EL (cell line): ENCODE data around the gene RAPGEF2.
"Not testable (repeated sequence)": the region's sequence is repeated elsewhere in the genome, so short reads cannot be mapped to it uniquely, and the experiment has no call there.

ENCODE experiments used
- DNase-seq: peaks from one replicate; pipeline ENCODE4 v3.0.0-alpha.2; 2016

RAPGEF2 gene

DNA sequence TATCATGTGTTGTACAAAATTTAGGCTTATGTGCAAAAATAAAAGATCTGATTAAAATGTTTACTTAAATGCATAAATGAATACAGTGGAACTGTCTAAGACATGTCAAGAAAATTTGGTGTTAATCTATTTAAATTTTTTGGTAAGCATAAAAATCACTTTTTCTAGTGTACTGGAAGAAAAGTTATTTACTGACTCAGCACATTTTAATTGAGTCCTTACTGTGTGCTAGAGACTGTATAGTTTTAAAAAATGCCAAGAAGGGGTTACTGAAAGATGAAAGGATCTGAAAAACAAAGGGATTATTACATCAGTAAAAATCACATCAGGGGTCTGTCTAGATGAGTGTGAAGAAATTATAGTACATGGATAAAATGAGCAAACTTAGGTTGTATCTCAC, 60.6 kb downstream of the RAPGEF2 start:
- DNase-seq, result no peak

DNA sequence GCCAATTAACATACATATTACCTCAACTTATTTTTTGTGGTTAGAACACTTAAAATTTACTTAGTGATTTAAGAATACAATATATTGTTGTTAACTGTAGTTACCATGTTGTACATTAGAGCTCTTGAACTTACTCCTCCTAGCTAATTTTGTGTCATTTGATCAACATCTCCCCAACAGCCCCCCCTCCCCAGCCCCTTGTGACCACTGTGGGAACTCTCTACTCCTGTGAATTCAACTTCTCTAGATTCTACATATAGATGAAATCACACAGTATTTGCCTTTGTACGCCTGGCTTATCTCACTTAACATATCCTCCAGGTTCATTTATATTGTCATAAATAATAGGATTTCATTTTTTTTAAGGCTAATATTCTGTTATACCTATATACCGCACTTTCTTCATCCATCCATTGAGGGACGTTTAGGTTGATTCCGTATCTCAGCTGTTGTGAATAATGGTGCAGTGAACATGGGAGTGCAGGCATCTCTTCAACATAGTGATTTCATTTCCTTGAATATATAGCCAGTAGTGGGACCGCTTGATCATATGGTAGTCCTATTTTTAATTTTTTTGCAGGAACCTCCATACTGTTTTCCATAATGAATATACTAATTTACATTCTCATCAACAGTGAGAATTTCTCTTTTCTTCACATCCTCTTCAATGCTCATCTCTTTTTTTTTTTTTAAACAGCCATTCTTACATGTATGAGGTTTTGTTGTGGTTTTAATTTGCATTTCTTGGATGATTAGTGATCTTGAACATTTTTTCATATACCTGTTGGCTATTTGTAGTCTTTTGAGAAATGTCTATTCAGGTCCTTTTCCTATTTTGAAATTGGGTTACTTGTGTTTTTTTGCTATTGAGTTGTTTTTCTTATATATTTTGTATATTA, 66.8 kb downstream of the RAPGEF2 start:
- no peak for DNase-seq

DNA sequence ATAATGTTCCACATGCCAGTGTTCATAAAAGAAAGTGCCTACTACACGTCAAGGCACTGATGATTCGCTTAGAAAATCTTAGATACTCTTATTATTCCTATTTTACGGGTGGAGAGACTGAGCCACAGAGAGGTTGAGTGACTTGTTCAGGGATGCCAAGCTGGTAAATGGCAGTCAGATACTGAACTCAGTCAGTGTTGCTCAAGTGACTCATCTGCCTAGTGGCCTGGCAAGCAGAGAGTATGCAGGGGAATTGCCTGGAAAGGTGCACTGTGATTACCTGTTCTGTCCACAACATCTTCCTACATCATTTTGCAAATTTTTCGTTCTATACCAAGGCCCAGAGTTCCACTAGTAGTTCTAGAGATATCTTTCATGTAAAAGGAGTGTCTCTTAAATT, 68.4 kb downstream of the RAPGEF2 start:
- DNase-seq, result no peak

DNA sequence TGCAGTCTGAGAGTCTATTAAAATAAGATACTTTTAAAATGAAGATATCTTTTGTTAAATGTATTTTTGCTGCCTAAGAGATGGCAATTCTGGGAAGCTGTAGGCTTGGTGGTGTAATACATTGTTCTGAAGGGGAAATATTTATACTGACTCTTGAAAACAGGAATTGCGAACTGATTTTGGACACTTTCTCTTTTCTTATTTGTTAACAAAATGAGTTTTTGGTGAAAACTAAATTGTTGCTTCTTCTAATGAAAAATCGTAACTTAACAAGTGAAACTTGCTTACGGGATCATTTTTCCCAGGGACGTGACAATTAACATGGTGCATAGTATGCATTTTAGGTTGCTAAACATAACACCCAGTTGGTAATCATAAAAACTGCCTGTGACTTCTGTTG, 71.0 kb downstream of the RAPGEF2 start:
- DNase-seq, result no peak

DNA sequence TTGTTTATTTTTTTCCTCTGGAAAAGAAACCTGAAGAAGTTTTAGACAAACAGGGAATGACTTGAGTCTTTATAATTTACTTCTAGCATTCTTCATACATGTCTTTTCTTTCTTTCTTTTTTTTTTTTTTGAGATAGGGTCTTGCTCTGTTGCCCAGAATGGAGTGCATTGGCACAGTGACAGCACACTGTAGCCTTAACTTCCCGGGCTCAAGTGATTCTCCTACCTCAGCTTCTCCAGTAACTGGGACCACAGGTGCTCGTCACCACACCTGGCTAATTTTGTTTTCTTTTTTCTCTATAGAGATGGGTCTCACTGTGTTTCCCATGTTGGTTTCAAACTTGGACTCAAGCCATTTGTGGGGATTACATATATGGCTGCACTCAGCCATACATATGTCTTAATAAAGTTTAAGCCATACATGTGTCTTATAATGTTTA, 71.8 kb downstream of the RAPGEF2 start:
- no peak for DNase-seq

DNA sequence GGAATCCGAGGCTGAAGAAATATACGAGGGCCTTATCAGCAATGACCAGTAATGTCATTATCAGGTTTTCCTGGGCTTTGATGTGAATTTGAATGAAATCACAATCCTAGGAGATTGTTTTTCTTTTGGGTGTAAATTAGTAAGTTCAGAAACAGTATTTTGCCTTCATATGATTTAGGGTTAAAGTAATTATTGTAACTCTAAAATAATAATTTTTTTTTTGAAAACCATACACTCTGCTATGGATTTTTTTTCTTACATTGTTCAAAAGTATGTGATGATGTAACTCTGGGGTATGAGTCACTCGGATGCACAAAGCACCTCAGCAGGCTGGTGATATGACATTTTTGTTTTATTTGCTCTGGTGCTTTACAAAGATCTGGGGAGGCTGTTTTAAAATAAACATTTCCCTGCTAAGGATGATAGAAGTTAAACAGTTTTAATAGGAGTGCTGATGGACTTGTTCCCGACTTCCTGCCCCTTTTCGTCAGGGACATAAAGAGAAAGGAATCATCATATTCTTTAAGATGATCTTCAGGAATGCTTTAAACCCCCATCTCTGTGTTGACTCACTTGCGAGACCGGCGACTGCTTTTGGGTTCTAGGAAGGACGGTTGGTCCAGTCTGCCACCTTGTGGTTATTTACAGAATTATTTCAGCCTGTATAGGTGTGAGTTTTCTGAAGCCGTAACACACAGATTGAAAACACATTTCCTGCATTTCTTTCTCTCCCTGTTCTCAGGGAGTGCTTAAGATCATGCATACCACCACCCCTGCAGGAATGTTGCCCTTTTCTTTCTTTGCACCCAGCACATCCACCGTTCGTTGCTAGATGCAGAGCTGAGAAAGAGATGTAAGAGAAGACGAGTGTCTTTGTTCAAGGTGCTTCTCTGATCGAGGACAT, 72.5 kb downstream of the RAPGEF2 start:
- DNase-seq, result peak; percentile 90

DNA sequence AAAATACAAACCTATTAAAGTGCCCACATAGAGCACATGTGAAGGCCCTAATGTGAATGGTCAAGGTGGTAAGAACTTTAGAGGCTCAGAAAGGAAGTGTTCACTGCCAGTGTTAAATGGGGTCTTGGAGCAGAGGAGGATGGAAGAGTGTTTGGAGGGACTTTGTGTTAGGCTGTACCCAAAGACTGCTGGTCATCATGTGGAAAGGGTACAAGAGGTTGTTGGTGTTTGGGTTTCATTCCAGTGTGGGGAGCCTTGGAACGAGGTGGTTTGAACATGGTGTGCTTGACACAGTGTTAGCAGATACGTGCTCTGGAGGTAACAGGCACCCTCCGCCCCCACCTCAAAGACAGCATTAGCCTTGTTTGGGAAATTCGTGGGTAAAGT, 73.1 kb downstream of the RAPGEF2 start:
- DNase-seq, result no peak

DNA sequence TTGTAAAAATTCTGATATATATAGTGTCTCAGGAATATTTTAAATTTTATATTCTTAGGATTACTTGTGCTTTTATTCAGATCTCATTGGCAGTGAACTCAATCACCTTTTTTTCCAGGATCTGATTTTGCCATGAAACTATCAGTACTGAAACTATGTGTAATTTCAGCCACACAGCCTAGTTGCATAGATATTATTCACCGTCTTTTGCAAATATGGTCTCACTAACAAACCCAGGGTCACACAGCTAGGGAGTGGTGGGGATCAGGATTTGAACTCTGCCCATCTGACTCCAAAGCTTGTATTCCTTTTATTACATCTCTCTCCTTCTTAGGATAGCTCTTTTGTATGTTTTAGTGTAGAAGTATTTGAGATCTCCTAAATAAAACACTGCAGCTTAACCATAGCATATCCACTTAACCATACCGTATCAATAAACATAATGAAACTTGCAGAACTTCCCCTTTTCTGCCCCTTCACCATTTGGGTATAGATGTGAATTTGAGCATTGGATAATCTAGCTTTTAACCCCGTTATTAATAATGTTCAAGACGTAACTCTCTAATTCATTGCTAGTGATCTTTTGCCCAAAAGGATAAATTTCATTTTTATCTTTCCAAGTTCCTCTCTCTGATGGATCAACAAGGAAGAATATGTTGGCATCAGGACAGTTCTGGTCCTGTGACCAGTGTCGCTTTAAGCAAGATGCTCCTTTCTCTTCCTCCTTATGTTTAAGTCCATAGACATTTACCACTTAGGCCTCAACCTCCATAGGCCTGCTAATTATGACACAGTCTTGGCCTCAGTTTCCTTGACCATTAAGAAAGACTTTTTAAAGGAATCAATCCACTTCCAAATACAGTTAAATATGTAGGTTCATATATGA, 74.6 kb downstream of the RAPGEF2 start:
- no peak for DNase-seq

DNA sequence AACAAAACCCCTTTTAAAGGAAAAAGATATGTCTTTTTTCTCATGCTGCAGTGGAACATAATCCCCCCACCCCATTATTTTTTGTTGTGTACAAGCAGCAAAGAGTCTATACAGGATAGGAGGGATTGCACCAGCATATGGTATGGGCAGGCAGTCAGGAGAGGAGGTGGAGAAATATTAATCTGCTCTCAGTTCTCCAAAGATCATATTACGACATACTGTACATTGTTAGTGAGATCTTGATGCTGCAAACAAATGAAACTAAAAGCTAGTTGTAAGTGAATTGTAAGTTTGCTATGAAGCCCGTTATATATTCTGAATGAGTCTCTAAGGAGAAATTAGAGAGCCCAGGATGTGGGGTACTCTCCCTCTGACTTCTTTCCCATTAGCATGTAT, 75.3 kb downstream of the RAPGEF2 start:
- peak; percentile 4 for DNase-seq

DNA sequence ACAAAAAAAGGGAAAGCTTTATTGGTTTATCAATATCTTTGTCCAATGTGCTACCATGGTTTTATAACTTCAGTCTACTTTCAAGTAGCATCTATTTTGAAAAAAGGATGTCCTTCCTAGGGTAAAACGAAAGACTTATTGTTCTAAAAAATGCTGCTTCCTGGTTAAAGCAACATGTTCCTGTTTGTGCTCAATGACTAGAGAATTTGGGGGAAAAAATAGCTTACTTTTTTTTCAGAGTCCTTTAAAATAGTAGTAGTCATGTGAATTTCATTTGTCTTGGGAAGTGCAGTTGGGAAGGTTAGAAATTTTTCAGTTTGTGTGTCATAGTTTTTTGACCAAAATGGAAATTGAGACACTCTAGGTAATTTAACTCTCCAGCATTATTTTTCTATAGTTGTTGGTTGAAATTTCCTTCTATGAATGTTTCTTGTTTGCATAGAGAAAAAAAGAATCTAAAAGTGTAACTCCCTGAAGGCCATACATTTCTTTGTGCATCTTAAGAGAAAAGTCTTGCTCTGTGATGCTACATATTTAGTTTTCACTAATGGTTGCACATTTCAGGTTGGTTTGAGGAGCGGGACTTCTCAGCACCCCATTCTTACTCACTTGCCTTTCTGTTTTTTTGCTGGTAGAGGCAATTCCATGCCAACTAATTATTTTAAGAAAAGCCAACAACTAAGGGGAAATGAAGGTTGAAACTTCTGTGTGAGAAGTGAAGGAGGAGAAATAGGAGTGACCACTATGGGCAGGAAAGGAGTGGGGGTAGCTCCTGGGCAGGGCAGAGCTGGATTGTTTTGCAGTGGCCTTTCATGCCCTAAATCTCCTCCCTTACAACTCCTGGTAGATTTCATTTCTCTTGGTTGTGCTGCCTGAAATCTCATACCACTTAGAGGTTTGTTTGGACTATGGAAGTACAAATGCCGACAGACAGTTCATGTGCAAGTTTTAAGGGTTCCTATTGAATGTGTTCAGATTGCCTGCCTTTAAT, 76.4 kb downstream of the RAPGEF2 start:
- DNase-seq, result peak; percentile 6

DNA sequence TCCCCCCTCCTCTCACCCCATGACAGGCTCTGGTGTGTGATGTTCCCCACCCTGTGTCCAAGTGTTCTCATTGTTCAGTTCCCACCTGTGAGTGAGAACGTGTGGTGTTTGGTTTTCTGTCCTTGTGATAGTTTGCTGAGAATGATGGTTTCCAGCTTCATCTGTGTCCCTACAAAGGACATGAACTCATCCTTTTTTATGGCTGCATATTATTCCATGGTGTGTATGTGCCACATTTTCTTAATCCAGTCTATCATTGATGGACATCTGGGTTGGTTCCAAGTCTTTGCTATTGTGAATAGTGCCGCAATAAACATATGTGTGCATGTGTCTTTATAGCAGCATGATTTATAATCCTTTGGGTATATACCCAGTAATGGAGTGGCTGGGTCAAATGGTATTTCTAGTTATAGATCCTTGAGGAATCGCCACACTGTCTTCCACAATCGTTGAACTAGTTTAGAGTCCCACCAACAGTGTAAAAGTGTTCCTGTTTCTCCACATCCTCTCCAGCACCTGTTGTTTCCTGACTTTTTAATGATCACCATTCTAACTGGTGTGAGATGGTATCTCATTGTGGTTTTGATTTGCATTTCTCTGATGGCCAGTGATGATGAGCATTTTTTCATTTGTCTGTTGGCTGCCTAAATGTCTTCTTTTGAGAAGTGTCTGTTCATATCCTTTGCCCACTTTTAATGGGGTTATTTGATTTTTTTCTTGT, 81.2 kb downstream of the RAPGEF2 start:
- DNase-seq, result not testable (repeated sequence)

DNA sequence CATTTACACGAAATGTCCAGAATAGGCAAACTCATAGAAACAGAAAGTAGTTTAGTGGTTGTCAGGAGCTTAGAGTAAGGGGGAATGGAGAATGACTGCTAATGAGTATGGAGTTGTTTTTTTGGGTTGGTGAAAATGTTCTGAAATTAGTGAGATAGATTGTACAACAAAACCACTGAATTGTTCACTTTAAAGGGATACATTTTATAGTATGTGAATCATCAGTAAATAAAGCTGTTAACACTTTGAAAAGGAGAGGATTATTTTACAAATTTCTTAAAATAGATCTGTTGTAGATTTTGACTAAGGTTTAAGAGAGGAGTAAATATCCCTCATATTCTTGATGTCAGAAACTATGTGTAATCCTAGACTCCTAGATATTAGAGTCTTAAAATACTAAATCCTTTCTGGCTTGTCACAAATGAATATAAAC, 82.7 kb downstream of the RAPGEF2 start:
- DNase-seq, result no peak

DNA sequence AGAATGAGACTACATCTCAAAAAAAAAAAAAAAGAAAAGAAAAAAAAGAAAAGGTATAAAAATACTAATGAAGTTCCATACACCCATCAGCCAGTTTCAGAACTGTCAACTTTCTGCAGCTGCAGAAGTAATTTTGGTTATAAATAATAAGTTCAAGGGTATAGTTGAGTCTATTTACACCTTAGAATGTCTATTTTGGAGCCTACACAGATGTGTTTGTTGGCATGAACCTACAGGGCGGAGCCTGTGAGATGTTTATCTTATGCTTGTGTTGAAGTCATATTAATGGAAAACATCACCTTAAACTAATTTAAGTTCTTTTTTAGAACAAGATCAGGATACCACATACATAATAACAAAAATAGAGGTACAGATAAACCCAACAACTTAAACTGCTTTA, 85.8 kb downstream of the RAPGEF2 start:
- DNase-seq, result no peak

DNA sequence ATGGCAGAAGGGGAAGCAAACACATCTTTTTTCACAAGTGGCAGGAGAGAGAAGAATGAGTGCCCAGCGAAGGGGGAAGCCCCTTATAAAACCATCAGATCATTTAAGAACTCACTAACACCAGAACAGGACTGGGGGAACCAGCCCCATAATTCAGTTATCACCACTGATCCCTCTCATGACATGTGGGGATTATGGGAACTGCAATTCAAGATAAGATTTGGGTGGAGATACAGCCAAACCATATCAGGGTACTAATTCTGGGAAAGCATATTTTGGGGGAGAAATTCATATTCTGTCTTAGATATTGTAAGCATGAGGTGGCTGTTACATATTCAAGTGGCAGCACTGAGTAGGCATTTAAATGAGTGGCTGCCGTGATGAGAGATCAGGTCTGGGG, 87.8 kb downstream of the RAPGEF2 start:
- DNase-seq, result no peak

DNA sequence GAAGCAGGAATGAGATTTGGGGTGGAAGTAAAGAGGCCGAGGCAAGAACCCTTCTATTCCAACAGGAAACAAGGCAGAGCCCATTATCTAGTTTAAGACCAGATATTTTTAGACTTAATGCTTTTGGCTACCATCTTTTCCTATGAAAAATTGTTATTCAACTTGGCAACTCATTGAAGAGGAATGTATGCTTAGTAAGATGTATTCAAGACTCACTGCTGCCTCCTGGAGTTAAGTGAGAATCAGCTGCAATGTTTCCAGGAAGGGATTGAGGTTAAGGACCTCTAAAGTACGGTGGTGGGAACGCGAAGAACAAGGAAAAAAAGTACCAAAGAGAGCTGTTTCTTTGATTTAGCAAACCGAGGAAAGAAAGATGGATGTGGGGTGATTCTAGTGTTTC, 89.1 kb downstream of the RAPGEF2 start:
- peak; percentile 66 for DNase-seq

DNA sequence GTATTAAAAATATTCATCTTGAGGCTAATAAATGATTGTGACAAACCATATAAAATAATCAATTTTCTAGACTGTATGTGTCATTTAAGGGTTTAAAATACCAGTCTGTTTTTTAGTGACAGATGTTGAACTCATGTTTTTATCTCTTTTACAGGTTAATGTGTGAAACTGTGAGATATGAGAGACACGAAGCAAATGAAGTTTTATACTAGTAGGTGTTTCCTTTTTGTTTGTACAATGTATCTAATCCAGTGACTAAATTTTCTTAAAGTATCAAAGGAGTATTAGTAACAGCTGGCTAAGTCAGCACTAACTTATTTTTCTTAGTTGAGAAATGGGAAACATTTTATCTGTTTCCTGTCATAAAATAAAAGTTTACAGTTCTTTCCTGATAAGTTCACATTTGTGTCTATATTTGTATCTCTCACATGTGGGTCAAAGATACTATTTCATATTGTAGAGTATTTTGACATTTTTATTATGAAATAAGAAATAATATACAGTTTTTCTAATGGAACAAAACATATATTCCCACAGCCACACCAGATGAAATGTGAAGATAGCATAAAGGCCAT, 90.3 kb downstream of the RAPGEF2 start:
- no peak for DNase-seq

DNA sequence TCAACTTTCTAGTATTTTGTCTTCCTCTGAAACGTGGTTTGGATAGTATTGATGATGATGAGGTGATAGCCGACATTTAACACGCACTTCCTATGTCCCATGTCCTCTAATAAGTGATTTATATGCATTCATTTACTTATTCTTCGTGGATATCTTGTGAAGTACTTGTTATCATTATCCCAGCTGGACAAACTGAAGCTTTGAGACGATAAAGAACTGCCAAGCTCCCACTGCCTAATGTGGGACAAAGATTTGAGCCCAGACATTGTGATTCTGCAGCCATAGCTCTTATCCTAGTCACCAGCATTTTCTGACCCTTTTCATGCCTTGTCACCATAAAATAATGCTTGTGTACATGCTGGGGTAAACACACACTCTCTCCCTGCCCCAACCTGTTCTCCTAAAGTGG, 92.5 kb downstream of the RAPGEF2 start:
- DNase-seq, result no peak

DNA sequence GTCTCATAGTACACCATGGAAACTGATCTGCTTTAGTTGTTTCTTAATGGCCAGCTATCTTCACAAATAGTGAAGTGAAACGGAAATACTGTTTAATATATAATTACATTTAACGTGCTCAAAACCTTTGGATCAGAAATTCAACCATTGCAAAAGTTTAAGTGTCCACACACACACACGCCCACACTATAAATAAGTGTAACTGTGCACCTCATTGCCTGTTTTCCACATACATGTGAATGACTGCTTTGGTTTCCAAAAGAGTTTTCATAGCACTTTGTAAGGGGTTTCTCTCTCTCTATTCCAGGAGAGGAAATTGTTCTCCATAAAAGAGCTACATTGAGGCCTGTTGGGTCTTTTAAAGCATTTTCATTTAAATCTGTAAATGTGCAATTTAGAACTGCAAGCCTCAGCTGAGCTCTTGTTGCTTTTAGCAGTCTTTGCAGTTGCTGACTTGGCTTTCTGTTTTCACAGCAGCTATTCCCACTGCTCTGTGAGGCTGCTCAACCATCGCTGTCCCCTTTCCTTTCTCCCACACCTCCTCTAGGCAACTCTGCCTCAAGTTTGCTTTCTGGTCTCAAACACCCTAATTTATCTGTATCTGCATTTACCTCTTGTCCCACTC, 94.5 kb downstream of the RAPGEF2 start:
- no peak for DNase-seq

DNA sequence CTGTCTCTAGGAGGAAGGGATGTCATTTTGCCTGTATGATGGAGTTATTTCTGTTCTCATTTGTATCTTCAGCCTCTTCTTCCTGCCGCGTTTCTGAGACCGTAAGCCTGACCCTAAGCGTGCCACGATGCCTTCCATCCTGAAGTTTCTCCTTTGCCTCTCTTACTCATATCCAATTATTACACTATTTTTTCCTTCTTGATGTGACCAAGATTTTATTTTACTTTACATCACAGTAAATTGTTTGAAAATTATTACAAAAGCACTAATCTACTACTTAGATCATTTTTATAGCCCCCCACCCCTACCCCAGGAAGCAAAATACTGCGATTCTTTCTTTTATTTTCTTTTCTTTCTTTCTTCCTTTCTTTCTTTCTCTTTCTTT, 95.0 kb downstream of the RAPGEF2 start:
- DNase-seq, result no peak

DNA sequence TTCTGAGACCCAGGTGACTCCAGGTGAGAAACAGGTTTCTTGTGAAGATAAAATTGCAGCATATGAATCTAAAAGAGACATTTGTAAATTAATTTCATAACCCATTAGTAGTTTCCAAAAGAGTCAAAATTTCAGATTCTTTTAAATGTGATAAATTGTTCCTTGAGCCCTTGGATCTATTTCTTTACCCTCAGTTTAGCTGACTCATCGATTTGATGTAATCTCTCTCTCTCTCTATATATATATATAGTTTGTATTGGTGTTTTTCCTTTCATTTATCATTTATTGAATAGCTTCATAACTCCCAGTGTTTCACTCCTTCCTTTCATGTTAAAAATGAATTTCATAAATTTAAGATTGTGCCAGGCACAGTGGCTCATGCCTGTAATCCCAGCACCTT, 96.9 kb downstream of the RAPGEF2 start:
- DNase-seq, result no peak
